ENCODE data around the gene WRAP73. TPM values are rescaled to one million over a fixed set of nuclear protein-coding genes. Genes with fewer than 3 reads are reported as not detected.
"Not testable (repeated sequence)": the region's sequence is repeated elsewhere in the genome, so short reads cannot be mapped to it uniquely, and the experiment has no call there.

The WRAP73 gene
- total RNA-seq, 1 donor from 2014 or later = 22.5 TPM

DNA sequence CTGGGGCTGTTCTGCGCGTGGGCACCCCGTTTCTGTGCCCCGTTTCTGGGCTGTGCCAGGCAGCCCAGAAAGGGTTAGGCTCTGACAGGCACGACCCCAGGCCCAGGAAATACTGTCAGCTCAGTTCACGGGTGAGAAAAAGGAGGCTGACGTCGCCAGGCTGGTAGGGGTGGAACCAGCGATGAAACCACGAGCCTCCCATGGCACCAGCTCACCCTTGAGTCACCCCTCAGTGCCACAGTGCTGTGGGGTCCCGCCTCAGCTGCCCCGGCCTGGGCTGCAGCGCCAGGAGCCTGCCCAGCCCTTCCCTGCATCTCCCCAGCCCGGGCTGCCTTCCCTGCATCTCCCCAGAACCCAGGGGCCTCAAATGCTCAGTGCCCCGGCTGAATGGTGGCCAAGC lies 50.1 kb downstream of the WRAP73 start:
- DNase-seq (ENCODE audit: extremely low read depth, low read depth, low spot score) = no peak

DNA sequence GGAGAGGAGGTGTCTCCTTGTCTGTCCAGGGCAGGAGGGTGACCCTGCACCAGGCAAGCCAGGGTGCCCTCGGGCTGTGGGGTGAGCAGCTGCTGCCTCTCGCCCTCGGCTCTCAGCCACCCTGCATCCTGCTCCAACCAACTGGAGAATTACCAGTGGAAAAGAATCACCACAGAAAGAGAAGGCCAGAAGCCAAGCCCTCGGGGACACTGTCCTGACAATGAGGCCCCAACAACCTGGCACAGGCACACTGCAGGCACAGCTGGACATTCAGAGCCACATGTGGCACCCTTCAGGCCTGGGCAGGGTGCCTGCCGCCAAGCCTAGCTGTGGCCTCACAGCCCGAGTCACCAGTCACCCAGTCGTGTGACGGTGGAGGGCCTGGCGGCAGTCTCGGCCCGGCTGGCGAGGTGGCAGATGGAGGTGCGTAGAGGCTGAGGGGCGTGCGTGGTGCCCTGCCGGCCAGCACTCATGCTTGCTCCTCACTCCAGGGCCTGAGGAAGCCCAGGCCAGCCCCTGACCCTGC lies 50.6 kb downstream of the WRAP73 start:
- DNase-seq (ENCODE audit: extremely low read depth, low read depth, low spot score) = no peak

GRCh38 chr1:3598522-3599285 lies 51.2 kb downstream of the WRAP73 start:
- no peak for DNase-seq (ENCODE audit: extremely low read depth, low read depth, low spot score)

DNA sequence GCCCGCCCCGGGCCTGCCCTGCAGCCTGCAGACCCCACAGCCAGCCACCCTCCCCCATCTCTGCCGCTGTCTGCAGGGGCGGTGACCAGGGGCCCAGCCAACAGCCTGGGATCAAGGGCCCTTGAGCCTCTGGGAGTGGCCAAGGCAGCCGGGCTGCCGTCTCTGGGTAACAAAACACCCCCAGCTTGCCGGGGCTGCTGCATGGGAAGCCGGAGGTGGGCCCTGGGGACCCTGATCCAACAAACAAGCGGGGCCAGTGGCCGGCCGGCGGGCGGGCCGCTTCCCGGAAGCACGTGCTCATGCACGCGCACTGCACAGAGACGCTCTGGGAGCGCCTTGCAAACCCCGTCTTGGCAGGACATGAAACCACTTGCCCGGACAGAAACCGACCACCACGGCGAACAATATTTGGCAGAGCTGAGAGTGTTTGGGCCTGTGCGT lies 51.8 kb downstream of the WRAP73 start:
- no peak for DNase-seq (ENCODE audit: extremely low read depth, low read depth, low spot score)

DNA sequence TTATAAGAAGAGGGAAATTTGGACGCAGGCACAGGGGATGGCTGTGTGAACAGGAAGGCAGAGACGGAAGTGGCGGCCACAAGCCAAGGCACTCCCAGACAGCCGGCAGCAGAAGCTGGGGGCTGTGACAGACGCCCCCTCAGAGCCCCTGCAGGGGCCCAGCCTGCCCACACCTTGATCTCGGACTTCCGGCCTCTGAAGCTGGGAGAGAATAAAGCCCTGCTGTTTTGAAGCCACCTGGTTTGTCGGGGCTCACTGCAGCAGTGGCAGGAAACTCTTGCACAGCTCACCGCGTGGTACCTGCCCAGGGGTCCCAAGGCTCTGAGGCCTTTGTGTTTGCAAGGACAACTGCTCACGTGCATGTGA lies 52.3 kb downstream of the WRAP73 start:
- no peak for DNase-seq (ENCODE audit: extremely low read depth, low read depth, low spot score)

GRCh38 chr1:3596663-3597598 lies 53.0 kb downstream of the WRAP73 start:
- DNase-seq (ENCODE audit: extremely low read depth, low read depth, low spot score) = no peak

DNA sequence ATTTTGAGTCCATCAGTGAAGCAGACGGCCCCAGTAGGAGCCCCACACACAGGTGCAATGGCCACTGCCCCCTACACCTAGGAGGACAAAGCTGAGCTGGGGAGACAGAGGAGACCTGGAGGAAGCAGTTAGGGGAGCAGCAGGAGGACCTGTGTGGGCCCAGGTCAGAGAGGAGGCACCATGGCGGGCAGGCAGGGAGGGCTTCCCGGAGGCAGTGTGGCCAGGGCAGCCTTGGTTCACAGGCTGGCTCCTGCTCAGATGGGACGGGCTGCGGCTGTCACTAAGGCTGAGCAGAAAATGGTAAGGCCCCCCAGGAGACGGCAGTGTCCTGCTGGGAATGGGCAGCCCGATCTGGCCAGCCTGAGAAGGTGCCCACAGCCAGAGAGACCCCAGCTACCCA lies 54.0 kb downstream of the WRAP73 start:
- DNase-seq (ENCODE audit: extremely low read depth, low read depth, low spot score) = no peak

GRCh38 chr1:3594706-3595377 lies 55.1 kb downstream of the WRAP73 start:
- no peak for DNase-seq (ENCODE audit: extremely low read depth, low read depth, low spot score)

DNA sequence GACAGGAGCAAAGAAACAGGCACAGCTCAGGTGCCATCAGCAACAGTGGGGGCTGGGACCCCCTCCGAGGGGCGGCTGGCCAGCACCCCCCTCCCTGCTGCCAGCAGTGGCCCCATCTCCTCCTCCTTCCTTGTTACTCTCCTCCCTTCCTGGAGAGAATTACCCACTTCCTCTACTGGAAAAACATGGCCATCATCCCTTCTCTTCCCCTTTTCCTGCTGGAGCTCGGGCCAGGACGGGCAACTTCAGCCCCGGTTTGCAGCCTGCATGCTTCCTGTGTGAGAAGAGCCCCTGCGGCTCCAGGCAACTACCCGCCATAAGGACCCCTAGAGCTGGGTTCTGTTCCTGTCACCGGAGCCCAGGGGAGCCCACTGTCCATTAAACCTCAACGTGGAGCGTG lies 56.2 kb downstream of the WRAP73 start:
- no peak for DNase-seq (ENCODE audit: extremely low read depth, low read depth, low spot score)

GRCh38 chr1:3593334-3593733 lies 56.6 kb downstream of the WRAP73 start:
- no peak for DNase-seq (ENCODE audit: extremely low read depth, low read depth, low spot score)

DNA sequence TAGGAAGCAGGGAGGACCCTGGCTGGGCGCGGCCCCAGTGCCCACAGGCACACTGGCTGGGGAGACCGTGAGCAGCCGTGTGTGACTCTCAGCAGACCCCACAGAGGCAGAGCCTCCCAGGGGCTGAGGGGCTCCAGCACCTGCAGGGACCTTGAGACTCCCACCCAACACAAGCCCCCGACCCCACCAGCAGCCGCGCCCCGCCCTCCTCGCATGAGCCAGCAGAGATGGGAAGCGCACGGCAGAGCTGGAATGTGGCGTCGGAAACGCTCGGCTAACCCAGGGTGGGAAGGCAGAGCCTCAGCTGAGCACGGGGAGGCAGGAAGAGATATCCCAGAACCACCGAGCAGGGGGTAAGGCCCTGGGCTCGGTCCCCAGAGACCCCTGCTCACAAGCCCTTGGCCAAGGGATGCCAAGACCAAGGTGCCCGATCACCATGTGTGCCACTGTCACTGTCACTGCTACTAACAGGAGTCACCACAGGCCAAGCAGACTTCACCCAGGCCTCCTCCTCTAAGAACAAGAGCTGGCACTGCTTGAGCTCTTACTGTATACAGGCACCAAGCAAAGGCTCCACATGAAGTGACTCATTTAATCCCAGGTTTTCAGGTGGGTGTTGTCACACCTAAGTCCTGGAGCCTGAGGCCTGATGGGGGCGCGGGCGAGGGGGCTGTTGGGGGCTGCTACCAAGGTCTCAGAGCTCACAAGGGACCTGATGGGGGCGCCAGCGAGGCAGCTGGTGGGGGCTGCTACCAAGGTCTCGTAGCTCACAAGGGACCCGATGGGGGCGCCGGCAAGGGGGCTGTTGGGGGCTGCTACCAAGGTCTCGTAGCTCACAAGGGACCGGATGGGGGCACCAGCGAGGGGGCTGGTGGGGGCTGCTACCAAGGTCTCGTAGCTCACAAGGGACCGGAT lies 58.7 kb downstream of the WRAP73 start:
- DNase-seq (ENCODE audit: extremely low read depth, low read depth, low spot score) = no peak

DNA sequence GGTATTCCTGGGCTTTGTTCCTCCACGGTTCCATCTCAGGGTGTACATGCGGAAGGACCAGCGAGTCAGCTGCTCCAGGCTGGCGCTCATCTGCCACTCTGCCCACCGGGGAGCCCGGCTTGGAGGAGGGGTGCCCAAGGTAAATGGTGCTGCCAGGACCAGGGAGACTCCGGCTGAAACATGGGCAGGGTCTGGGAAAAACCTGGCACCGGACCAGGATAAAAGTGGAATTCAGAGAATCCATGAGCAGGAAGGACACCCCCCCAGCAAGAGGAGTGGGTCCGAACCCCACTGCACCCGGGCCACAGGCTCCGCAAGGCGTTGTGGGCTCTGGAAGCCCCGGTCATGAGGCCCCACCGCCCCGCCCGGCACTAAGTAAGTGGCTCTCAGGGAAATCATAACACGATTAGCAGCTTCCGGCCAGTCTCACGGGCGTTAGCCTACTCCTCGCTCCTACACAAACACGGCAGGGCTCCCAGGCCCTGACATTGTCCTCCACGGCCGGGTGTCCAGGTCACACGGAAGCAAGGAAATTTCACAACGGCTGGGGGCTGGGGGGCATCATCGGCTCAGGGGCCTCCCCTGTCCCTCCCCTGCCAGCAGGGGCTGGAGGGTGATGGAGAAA lies 59.7 kb downstream of the WRAP73 start:
- DNase-seq (ENCODE audit: extremely low read depth, low read depth, low spot score) = no peak

DNA sequence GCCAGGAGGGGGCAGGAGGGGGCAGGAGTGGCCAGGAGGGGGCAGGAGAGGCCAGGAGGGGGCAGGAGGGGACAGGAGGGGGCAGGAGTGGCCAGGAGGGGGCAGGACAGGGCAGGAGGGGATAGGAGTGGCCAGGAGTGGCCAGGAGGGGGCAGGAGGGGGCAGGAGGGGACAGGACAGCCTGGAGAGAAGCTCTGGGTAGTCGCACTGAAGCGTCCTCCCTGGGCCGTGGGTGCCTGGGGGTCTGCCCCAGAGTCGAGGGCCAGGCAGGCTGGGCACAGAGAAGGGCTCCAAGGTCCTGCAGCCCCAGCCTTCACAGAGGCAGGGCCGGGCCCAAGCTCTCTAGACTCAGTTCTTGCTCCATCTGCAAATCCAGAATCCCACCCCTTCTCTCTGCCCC lies 61.5 kb downstream of the WRAP73 start:
- DNase-seq (ENCODE audit: extremely low read depth, low read depth, low spot score) = no peak

GRCh38 chr1:3586986-3587759 lies 62.7 kb downstream of the WRAP73 start:
- DNase-seq (ENCODE audit: extremely low read depth, low read depth, low spot score) = no peak

DNA sequence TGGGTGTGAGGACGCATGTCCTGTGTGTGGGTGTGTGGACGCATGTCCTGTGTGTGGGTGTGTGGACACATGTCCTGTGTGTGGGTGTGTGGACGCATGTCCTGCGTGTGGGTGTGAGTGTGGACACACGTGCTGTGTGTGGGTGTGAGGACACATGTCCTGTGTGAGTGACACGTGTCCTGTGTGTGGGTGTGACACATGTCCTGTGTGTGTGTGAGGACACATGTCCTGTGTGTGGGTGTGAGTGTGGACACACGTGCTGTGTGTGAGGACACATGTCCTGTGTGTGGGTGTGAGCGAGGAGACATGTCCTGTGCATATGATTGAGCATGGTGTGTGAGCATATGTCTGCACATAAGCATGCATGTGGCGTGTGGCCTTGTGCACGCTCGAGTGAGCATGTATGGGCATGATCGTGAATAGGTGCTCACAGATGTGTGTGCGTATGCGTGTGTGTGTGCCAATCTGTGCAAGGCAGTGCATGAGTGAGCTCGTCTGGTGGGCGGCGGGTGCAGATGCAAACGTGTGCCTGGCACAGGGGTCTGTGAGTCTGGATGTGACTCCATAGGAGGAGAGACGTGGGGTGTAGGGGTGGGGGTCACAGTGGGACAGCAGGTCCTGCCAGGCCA lies 63.8 kb downstream of the WRAP73 start:
- DNase-seq (ENCODE audit: extremely low read depth, low read depth, low spot score) = no peak

DNA sequence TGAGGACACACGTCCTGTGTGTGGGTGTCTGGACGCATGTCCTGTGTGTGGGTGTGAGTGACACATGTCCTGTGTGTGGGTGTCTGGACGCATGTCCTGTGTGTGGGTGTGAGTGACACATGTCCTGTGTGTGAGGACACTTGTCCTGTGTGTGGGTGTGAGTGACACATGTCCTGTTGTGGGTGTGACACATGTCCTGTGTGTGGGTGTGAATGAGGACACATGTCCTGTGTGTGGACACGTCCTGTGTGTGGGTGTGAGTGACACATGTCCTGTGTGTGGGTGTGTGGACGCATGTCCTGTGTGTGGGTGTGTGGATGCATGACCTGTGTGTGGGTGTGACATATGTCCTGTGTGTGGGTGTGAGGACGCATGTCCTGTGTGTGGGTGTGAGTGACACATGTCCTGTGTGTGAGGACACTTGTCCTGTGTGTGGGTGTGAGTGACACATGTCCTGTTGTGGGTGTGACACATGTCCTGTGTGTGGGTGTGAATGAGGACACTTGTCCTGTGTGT lies 64.5 kb downstream of the WRAP73 start:
- not testable (repeated sequence) for DNase-seq (ENCODE audit: extremely low read depth, low read depth, low spot score)

GRCh38 chr1:3584915-3585314 lies 65.0 kb downstream of the WRAP73 start:
- no peak for DNase-seq (ENCODE audit: extremely low read depth, low read depth, low spot score)

GRCh38 chr1:3583751-3584150 lies 66.2 kb downstream of the WRAP73 start:
- DNase-seq (ENCODE audit: extremely low read depth, low read depth, low spot score) = not testable (repeated sequence)
